ENCODE data around the gene ATAT1.
"Not testable (repeated sequence)": the region's sequence is repeated elsewhere in the genome, so short reads cannot be mapped to it uniquely, and the experiment has no call there.

The ATAT1 gene

GRCh38 chr6:30654798-30655742, 28.4 kb downstream of the ATAT1 start:
- no peak for DNase-seq

- DNase-seq = no peak
These were observed 29.0 kb downstream of the ATAT1 start for GRCh38 chr6:30655743-30656094.

GRCh38 chr6:30656513-30656912, 29.8 kb downstream of the ATAT1 start:
- DNase-seq = peak; percentile 51

- DNase-seq = no peak
These were observed 30.8 kb downstream of the ATAT1 start for GRCh38 chr6:30657454-30657853.

GRCh38 chr6:30657922-30658321, 31.2 kb downstream of the ATAT1 start:
- not testable (repeated sequence) for DNase-seq

- no peak for DNase-seq
These were observed 38.5 kb downstream of the ATAT1 start for GRCh38 chr6:30664994-30665767.

GRCh38 chr6:30666300-30666699, 39.6 kb downstream of the ATAT1 start:
- not testable (repeated sequence) for DNase-seq

GRCh38 chr6:30670760-30671527, 44.3 kb downstream of the ATAT1 start:
- DNase-seq = no peak

GRCh38 chr6:30672445-30673253, 46.0 kb downstream of the ATAT1 start, which contains the start of gene DHX16:
TSS of gene DHX16 (minus strand) at chr6:30673006. CDS start at chr6:30672841, 165 bp downstream.
- peak; percentile 90 for DNase-seq

GRCh38 chr6:30676660-30677285, 50.1 kb downstream of the ATAT1 start:
- DNase-seq = no peak

- peak; percentile 88 for DNase-seq
These were observed 52.5 kb downstream of the ATAT1 start for GRCh38 chr6:30678964-30679726.

GRCh38 chr6:30679765-30680535, 53.3 kb downstream of the ATAT1 start:
- no peak for DNase-seq

- no peak for DNase-seq
These were observed 55.1 kb downstream of the ATAT1 start for GRCh38 chr6:30681766-30682142.

GRCh38 chr6:30682143-30683117, 55.8 kb downstream of the ATAT1 start:
- peak; percentile 91 for DNase-seq

GRCh38 chr6:30683183-30683979, 56.7 kb downstream of the ATAT1 start:
- no peak for DNase-seq

GRCh38 chr6:30683980-30684338, 57.3 kb downstream of the ATAT1 start:
- no peak for DNase-seq

- peak; percentile 62 for DNase-seq
These were observed 57.9 kb downstream of the ATAT1 start for GRCh38 chr6:30684386-30685156.
